ENCODE data around the gene TBATA.

The TBATA gene

GRCh38 chr10:70738761-70739121, 46.4 kb downstream of the TBATA start:
- Mint-ChIP-seq H3K4me1 (peaks cover 7% of the 10 kb centered on the region), H3K4me3 (no peak overlapping the region), H3K27me3 (no peaks in the 10 kb centered on the region), H3K36me3 (ENCODE audit: insufficient read depth) (no peaks in the 10 kb centered on the region), H3K9me3 (no peaks in the 10 kb centered on the region), H3K27ac (ENCODE audit: low read depth) (no peak overlapping the region)
- no peak for DNase-seq (ENCODE audit: low spot score in 2 of 2)
- ATAC-seq (replicated peaks; ENCODE audit: extremely low read depth, poor library complexity, severe bottlenecking): no peak

- peaks cover 7% of the 10 kb centered on the region for H3K4me1 Mint-ChIP-seq
- no peak for ATAC-seq (replicated peaks; ENCODE audit: extremely low read depth, poor library complexity, severe bottlenecking)
- H3K27me3 Mint-ChIP-seq: no peaks in the 10 kb centered on the region
Measured at GRCh38 chr10:70738006-70738760, 47.0 kb downstream of the TBATA start.

GRCh38 chr10:70737250-70737649, 47.9 kb downstream of the TBATA start:
- H3K9me3 Mint-ChIP-seq: no peaks in the 10 kb centered on the region
- ATAC-seq (replicated peaks; ENCODE audit: extremely low read depth, poor library complexity, severe bottlenecking) (no peak), DNase-seq (ENCODE audit: low spot score in 2 of 2) (no peak)
- H3K4me3 Mint-ChIP-seq: no peak overlapping the region
- no peaks in the 10 kb centered on the region for H3K4me1 Mint-ChIP-seq
- no peak overlapping the region for H3K27ac Mint-ChIP-seq (ENCODE audit: low read depth)
- no peaks in the 10 kb centered on the region for H3K36me3 Mint-ChIP-seq (ENCODE audit: insufficient read depth)
- no peaks in the 10 kb centered on the region for H3K27me3 Mint-ChIP-seq

More at GRCh38 chr10:70738006-70738760, 47.0 kb downstream of the TBATA start:
- H3K27ac Mint-ChIP-seq (ENCODE audit: low read depth): no peak overlapping the region
- H3K4me3 Mint-ChIP-seq: no peak overlapping the region
- DNase-seq (ENCODE audit: low spot score in 2 of 2): no peak
- no peaks in the 10 kb centered on the region for H3K36me3 Mint-ChIP-seq (ENCODE audit: insufficient read depth)
- no peaks in the 10 kb centered on the region for H3K9me3 Mint-ChIP-seq

GRCh38 chr10:70736525-70736924, 48.7 kb downstream of the TBATA start:
- Mint-ChIP-seq H3K9me3 (no peaks in the 10 kb centered on the region), H3K36me3 (ENCODE audit: insufficient read depth) (no peaks in the 10 kb centered on the region), H3K27me3 (no peaks in the 10 kb centered on the region), H3K27ac (ENCODE audit: low read depth) (no peak overlapping the region), H3K4me1 (no peaks in the 10 kb centered on the region), H3K4me3 (no peak overlapping the region)
- ATAC-seq (replicated peaks; ENCODE audit: extremely low read depth, poor library complexity, severe bottlenecking) (no peak), DNase-seq (ENCODE audit: low spot score in 2 of 2) (no peak)

GRCh38 chr10:70735161-70735560, 50.0 kb downstream of the TBATA start:
- DNase-seq (ENCODE audit: low spot score in 2 of 2) (no peak), ATAC-seq (replicated peaks; ENCODE audit: extremely low read depth, poor library complexity, severe bottlenecking) (no peak)
- H3K4me1 Mint-ChIP-seq: no peaks in the 10 kb centered on the region
- no peaks in the 10 kb centered on the region for H3K9me3 Mint-ChIP-seq
- H3K27me3 Mint-ChIP-seq: no peaks in the 10 kb centered on the region
- no peak overlapping the region for H3K4me3 Mint-ChIP-seq
- no peaks in the 10 kb centered on the region for H3K36me3 Mint-ChIP-seq (ENCODE audit: insufficient read depth)
- no peak overlapping the region for H3K27ac Mint-ChIP-seq (ENCODE audit: low read depth)

GRCh38 chr10:70733051-70733450, 52.1 kb downstream of the TBATA start:
- no peak for DNase-seq (ENCODE audit: low spot score in 2 of 2)
- Mint-ChIP-seq H3K9me3 (no peaks in the 10 kb centered on the region), H3K27ac (ENCODE audit: low read depth) (no peak overlapping the region), H3K36me3 (ENCODE audit: insufficient read depth) (no peaks in the 10 kb centered on the region), H3K4me3 (no peak overlapping the region), H3K27me3 (no peaks in the 10 kb centered on the region), H3K4me1 (no peaks in the 10 kb centered on the region)
- no peak for ATAC-seq (replicated peaks; ENCODE audit: extremely low read depth, poor library complexity, severe bottlenecking)

GRCh38 chr10:70732569-70732968, 52.6 kb downstream of the TBATA start:
- ATAC-seq (replicated peaks; ENCODE audit: extremely low read depth, poor library complexity, severe bottlenecking) (no peak), DNase-seq (ENCODE audit: low spot score in 2 of 2) (no peak)
- Mint-ChIP-seq H3K27me3 (no peaks in the 10 kb centered on the region), H3K4me1 (no peaks in the 10 kb centered on the region), H3K9me3 (no peaks in the 10 kb centered on the region), H3K4me3 (no peak overlapping the region), H3K27ac (ENCODE audit: low read depth) (no peak overlapping the region), H3K36me3 (ENCODE audit: insufficient read depth) (no peaks in the 10 kb centered on the region)

GRCh38 chr10:70730955-70731354, 54.2 kb downstream of the TBATA start:
- ATAC-seq (replicated peaks; ENCODE audit: extremely low read depth, poor library complexity, severe bottlenecking) (no peak), DNase-seq (ENCODE audit: low spot score in 2 of 2) (no peak)
- Mint-ChIP-seq H3K27me3 (no peaks in the 10 kb centered on the region), H3K4me3 (no peak overlapping the region), H3K36me3 (ENCODE audit: insufficient read depth) (no peaks in the 10 kb centered on the region), H3K4me1 (no peaks in the 10 kb centered on the region), H3K9me3 (no peaks in the 10 kb centered on the region), H3K27ac (ENCODE audit: low read depth) (no peak overlapping the region)

- Mint-ChIP-seq H3K27ac (ENCODE audit: low read depth) (no peak overlapping the region), H3K36me3 (ENCODE audit: insufficient read depth) (no peaks in the 10 kb centered on the region), H3K4me1 (no peaks in the 10 kb centered on the region), H3K9me3 (no peaks in the 10 kb centered on the region), H3K27me3 (no peaks in the 10 kb centered on the region), H3K4me3 (no peak overlapping the region)
- ATAC-seq (replicated peaks; ENCODE audit: extremely low read depth, poor library complexity, severe bottlenecking) (no peak), DNase-seq (ENCODE audit: low spot score in 2 of 2) (no peak)
Measured at GRCh38 chr10:70729763-70730357, 55.3 kb downstream of the TBATA start.

- H3K36me3 Mint-ChIP-seq (ENCODE audit: insufficient read depth): no peaks in the 10 kb centered on the region
- no peaks in the 10 kb centered on the region for H3K27me3 Mint-ChIP-seq
- no peaks in the 10 kb centered on the region for H3K9me3 Mint-ChIP-seq
- ATAC-seq (replicated peaks; ENCODE audit: extremely low read depth, poor library complexity, severe bottlenecking) (no peak), DNase-seq (ENCODE audit: low spot score in 2 of 2) (no peak)
- no peak overlapping the region for H3K27ac Mint-ChIP-seq (ENCODE audit: low read depth)
- no peaks in the 10 kb centered on the region for H3K4me1 Mint-ChIP-seq
- H3K4me3 Mint-ChIP-seq: no peak overlapping the region
Measured at GRCh38 chr10:70728328-70728727, 56.8 kb downstream of the TBATA start.

- H3K4me3 Mint-ChIP-seq: no peak overlapping the region
- H3K9me3 Mint-ChIP-seq: no peaks in the 10 kb centered on the region
- DNase-seq (ENCODE audit: low spot score in 2 of 2) (no peak), ATAC-seq (replicated peaks; ENCODE audit: extremely low read depth, poor library complexity, severe bottlenecking) (no peak)
- H3K27me3 Mint-ChIP-seq: no peaks in the 10 kb centered on the region
- no peaks in the 10 kb centered on the region for H3K36me3 Mint-ChIP-seq (ENCODE audit: insufficient read depth)
- no peak overlapping the region for H3K27ac Mint-ChIP-seq (ENCODE audit: low read depth)
- no peaks in the 10 kb centered on the region for H3K4me1 Mint-ChIP-seq
Measured at GRCh38 chr10:70726909-70727495, 58.2 kb downstream of the TBATA start.

- H3K36me3 Mint-ChIP-seq (ENCODE audit: insufficient read depth): peaks cover 1% of the 10 kb centered on the region
- H3K27me3 Mint-ChIP-seq: no peaks in the 10 kb centered on the region
- ATAC-seq (replicated peaks; ENCODE audit: extremely low read depth, poor library complexity, severe bottlenecking) (no peak), DNase-seq (ENCODE audit: low spot score in 2 of 2) (no peak)
- no peak overlapping the region for H3K27ac Mint-ChIP-seq (ENCODE audit: low read depth)
- H3K9me3 Mint-ChIP-seq: no peaks in the 10 kb centered on the region
- no peaks in the 10 kb centered on the region for H3K4me1 Mint-ChIP-seq
- H3K4me3 Mint-ChIP-seq: no peak overlapping the region
Measured at GRCh38 chr10:70723771-70724170, 61.4 kb downstream of the TBATA start.

GRCh38 chr10:70722820-70723424, 62.3 kb downstream of the TBATA start:
- no peak for ATAC-seq (replicated peaks; ENCODE audit: extremely low read depth, poor library complexity, severe bottlenecking)
- Mint-ChIP-seq H3K27ac (ENCODE audit: low read depth) (no peak overlapping the region), H3K9me3 (no peaks in the 10 kb centered on the region), H3K36me3 (ENCODE audit: insufficient read depth) (peaks cover 2% of the 10 kb centered on the region), H3K27me3 (no peaks in the 10 kb centered on the region), H3K4me1 (no peaks in the 10 kb centered on the region), H3K4me3 (no peak overlapping the region)
- no peak for DNase-seq (ENCODE audit: low spot score in 2 of 2)

All from central memory CD8-positive, alpha-beta T cell (primary cell).